HG03108 (cell line): ENCODE results near the gene ARNT2.
"Not testable (repeated sequence)": the region's sequence is repeated elsewhere in the genome, so short reads cannot be mapped to it uniquely, and the experiment has no call there.

ENCODE experiments used
- ATAC-seq: cut with Tn5 transposase; IDR thresholded peaks from one replicate; pipeline ENCODE4 v1.9.1; 2021; ENCODE audit warnings: moderate library complexity; ENCODE audit not compliant: unreplicated experiment

Gene ARNT2

DNA sequence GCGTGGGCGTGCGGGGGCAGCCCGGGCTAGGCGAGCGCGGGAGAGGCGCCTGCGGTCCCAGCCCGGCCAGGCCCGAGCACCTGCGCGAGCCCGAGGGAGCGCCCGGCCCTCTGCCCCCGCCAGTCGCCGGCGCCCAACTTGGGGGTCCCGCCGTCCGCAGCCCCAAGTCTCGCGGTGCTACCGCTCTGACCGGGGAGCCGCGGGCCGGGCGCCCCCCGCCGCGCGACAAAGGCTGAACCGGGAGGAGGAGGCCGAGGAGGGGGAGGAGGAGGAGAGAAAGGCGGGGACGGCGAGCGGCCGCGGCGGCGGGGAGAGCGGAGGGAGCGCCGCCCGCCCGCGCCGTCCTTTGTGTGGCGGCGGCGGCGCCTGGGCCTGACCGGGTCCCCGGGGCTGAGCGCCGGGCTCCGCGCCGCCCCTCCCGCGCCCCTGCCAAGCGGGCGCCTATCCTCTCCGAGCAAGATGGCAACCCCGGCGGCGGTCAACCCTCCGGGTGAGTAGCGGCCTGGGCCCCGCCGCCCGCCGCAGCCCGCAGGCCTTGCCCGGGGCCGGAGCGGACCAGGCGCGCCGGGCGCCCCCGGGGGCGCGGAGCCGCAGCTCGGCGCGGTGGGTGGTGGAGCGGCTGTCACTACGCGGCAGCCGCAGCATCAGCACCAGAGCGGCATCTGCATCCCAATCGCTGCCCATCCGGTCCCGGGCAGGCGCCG, at the start of gene ARNT2:
TSS of gene ARNT2 (plus strand) at position 326 of the 704 bp plus-strand sequence. CDS start at position 460, 134 bp downstream.
- no peak for ATAC-seq

DNA sequence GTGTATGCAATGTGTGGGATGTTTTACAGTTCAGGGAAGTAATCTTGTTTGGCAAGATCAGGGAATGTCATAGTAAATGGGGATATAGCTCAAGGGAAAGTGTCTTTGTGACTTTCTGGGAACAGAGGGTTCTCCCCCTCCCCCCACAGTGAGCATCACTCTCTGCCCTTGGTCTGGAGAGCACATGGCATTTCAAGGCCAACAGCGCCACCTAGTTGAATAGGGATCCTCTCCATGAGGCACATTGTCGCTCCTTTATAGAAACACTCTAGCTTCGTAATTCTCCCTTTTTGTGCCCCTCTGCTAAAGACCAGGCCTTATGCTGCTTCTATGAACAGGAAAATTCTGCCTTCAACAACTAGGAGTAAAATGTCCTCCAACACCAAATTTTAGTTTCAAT, 37.1 kb upstream of the ARNT2 start:
- no peak for ATAC-seq

DNA sequence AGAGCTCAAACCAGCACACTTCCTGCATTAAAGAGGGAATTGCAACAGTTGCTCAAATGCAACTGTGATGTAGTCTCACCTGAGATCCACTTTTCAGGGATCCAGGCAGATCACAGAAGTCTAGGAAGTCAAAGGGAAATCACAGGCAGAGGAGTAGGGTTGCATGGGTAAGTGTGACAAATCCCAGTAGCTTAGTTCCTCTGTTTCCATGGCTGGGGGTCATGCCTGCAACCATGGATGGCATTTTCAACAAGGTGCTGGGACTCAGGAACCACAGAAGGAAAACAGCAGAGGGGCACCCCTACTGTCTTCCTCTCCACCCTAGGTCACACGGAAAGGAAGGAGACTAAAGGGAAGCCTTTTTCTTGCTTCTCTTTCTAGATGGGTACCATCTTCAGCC, 36.5 kb upstream of the ARNT2 start:
- no peak for ATAC-seq

DNA sequence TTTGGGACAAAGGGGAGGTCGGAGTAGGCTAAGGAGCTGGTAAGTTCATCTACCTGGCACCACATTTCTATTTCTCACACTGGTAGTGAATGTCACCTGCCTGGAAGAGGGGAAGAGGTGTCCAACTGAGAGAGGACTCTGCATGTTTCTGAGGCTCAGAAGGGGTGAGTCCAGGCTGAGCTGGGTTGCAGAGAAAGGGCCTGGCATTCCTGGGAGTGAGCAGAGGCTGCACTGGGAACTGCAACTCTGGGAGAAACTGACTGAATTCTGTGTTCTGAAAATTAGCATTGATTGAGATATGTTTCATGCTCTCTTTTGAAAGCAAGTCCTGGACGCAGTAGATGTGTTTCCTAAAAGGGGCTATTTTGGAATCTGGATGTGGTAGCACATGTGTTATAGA, 32.3 kb upstream of the ARNT2 start:
- ATAC-seq = no peak

DNA sequence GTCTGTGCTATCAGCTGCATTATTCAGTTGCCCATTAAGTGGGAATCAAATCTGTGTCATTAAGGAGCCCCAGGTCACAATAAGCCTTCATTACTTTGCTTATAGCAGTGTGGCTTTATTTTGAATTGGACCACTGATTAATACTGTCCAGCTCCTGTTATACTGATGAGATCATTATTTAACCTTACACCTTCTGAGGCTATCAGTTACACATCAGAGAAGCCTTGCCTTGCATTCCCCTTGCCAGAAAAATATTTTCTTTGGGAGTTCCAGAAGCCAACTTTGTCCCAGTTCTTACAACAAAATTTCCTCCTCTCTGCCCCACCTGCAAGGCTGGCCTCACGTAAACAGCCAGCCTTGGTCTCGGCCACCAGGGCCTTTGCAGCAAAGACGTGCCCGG, 29.7 kb upstream of the ARNT2 start:
- no peak for ATAC-seq

DNA sequence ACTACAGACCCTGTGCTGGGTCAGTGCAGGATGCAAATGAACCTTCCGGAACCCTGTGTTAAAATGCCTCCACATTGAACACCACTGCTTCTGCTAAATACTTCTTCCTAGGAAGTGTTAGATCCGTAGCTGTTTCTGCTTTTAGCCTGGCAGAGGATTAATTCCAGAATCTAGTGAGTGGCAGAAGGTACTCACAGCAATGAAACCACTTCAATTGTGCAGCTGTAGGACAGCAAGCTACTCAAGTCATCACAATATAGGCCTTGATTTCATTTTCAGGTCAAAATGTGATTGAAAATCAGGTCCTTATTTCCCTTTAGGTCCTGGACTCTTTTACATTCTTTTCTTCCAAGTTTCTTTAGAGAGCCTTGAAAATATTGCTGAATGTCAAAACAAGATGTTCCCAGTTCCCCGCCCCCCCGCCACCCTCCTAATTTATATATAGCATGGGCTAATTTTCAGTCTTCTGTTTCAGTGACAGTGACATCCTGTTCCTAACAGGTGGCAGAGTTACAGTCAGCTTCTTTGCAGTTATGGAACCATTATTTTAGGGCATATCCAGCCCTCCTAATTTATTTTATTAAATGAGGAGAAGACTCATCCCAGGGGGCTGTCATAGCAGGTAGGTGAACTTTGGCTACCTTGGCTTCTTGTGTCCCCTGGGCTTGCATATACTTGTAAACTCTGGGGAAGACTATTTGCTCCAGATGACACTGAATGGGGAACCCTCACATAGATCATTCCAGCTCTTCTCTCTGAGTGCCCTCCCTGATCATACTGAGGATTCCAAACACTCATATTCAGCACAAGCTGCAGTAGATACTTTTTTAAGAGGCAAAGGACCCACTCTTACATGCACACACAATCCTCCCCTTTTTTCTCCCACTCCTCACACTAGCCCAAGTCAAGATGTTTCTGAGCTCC, 28.0 kb upstream of the ARNT2 start:
- no peak for ATAC-seq

DNA sequence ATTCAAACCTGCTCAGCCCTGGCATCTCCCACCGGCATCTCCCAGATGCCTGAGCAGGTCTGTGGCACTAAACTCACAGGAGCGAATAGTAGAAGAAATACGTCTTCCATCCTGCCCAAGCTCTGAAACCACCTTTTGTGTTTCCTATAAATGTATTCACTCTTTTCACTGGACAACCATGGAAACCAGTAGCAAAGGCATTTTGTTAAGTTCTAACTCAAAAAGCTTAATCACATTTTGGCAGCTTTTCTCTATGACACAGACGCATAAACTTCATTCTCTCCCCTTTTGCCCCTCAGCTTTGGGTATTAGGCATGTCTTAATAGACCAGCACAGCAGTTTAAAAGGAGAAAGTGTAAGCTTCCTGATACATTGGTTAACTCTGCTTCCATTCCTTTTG, 24.5 kb upstream of the ARNT2 start:
- ATAC-seq = no peak

DNA sequence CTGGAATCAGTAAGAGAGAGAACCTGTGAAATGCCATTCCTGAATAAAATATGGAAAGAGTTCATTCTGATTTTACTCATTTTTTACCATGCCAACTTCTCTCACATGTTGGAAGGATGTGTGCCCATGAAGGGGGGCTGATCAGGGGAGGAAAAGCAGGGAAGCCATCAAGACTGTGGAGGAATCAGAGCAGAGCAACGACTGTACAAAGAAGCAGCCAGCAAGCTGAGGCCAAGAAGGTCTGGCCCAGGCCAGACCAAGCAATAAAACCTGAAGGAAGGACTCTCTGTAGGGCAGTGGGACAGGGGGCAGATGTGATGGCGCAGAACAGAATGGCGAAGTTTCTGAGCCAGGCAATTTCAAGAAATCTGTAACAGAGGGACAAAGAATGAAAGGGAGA, 24.0 kb upstream of the ARNT2 start:
- ATAC-seq = no peak

DNA sequence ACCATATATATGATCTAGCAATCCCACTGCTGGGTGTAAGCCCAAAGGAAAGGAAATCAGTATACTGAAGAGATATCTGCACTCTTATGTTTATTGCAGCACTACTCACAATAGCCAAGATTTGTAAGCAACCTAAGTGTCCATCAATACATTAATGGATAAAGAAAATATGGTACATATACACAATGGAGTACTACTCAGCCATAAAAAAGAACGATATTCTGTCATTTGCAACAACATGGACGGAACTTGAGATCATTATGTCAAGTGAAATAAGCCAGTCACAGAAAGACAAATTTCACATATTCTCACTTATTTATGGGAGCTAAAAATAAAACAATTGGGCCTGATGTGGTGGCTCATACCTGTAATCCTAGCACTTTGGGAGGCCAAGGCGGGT, 21.9 kb upstream of the ARNT2 start:
- no peak for ATAC-seq

DNA sequence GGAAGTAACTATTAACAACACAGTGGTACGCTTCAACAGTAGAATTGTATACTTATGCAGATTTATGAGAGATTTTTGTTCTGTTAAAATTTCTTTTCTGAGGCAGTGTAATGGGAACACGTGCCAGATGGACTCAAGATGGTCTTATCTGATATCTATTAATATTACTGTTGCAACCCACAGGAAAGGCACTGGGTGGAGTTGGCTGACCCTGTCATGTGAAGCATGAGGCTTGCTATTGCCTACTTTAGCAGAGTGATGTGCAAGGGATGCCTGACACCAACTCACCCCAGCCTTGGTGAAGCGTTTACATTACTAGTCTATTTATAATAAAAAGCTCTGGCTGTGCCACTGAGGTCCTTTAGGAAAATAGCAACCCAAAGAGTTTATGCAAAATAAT, 19.8 kb upstream of the ARNT2 start:
- ATAC-seq = no peak

DNA sequence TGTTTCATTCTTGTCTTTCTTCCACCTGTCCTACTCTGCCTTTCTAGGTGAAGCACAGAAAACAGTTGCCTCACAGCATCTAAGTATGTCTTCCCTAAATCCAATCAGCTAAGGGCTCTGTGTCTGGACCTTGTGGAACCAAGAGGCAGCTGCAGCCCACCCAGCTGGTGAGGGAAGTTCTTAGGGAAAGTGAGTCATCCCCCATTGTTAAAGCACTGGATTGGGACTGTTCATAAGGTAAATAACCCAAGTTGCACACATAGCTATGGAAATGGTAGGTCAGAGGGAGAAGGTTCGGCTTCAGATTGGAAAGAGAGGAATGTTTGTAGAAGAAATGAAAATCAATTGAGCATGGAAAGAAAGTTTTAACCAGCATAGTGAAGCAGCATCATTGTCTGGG, 18.0 kb upstream of the ARNT2 start:
- ATAC-seq = no peak

DNA sequence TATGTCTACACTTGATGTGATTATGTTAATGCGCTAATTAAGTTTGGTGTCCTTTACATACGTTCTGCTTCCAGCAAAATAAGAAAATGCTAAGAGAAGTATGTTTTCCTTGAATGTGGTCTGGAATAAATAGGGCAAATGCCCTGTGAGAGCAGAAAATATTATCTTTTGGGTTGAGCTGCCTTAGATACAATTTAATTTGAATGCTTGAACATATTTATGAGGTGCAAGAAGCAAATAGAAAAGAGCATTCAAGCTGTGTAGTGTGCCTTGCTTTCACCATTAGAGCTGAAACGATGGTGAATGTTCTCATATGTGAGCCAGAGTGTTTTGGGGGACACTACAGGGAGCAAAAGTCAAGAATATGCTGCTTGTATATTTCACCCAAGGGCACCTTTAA, 15.9 kb upstream of the ARNT2 start:
- no peak for ATAC-seq

DNA sequence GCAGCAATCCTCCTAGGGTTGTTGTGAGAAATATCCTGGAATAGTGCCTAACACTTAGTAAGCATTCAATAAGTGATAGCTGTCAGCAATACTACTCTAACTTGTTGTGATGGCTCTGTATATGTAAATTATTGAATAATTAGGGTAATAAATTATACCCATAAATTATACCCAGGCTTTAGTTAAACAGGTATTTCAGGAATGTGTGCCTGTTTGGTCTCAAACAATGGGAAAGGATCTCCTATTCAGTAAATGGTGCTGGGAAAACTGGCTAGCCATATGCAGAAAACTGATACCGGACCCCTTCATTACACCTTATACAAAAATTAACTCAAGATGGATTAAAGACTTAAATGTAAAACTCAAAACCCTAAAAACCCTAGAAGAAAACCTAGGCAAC, 14.8 kb upstream of the ARNT2 start:
- no peak for ATAC-seq

DNA sequence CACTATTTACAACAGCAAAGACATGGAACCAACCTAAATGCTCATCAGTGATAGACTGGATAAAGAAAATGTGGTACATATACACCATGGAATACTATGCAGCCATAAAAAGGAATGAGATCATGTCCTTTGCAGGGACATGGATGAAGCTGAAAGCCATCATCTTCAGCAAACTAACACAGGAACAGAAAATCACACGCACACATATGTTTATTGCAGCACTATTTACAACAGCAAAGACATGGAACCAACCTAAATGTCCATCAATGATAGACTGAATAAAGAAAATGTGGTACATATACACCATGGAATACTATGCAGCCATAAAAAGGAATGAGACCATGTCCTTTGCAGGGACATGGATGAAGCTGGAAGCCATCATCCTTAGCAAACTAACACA, 13.2 kb upstream of the ARNT2 start:
- not testable (repeated sequence) for ATAC-seq

DNA sequence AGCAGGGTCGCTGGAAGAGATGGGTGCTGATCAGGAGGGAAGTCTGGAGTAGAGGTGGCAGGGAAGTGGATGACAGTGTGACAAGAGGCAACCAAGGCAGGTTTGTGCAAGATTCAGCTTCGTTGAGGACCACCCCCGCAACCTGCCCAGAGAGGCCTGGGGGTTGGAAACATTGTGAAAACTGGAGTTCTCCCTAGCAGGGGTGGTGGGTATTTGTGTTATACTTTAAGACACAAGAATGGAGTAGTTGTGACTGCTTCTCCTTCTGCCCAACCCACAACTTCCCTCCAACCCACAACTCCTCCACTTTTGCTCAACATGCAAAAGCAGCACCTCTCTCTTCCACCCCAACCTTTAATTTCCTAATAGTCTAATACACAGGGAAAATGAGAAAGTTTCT, 8.6 kb upstream of the ARNT2 start:
- ATAC-seq = no peak

DNA sequence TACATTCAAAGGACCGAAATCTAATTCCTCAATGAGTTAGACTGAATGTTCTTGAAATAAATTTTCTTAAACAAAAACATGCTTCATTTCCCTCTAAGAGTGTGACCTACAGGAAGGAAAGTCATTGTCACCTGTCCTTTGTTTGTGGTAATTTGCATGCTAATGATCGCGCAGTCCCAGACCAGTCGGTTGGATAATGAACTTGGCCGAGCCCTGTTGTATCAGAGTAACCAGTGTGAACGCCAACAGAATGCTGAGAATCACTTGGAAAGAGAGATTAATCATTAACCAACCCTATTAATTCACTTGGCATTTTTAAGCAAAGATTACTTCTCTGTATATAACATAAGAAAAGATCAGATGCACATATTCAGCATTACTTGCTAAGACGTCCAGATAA, 8.1 kb upstream of the ARNT2 start:
- ATAC-seq = no peak

DNA sequence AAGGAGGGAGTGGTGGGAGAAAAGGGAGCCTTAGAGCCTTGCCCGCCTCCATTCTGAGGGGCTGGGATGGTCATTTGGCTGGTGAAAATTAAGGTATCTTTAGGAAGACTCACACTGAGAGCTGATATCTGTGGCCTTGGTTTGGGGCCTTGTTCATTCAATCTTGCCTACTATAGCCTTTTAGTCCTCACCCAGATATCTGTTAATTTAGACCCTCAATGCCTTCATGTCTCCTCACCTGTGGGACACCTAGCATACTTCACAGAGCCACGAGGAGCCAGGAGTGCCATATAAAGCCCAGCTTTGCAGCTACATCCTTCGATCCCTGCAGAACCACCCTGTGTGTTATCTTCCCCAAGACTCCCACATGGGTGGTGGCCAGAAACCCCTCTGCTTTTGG, 4.7 kb upstream of the ARNT2 start:
- ATAC-seq = no peak

DNA sequence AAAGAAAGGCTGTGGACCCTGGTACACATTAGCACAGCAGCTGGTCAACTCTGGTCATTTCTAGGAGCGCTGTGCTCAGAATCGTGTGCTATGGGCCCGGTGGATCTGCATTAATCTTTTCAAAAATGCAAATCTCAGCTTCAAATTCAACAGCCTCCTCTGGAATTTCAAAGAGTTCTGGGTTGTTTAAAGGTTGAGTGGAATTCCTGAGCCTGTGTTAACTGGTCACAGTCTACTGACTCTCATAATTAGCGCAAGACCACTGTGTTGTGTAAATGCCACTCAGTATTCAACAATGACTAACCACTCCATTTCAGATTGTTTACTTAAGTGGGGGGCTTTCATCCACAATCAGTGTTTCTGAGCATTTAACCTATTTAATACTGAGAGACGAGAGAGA, 2.7 kb upstream of the ARNT2 start:
- no peak for ATAC-seq

DNA sequence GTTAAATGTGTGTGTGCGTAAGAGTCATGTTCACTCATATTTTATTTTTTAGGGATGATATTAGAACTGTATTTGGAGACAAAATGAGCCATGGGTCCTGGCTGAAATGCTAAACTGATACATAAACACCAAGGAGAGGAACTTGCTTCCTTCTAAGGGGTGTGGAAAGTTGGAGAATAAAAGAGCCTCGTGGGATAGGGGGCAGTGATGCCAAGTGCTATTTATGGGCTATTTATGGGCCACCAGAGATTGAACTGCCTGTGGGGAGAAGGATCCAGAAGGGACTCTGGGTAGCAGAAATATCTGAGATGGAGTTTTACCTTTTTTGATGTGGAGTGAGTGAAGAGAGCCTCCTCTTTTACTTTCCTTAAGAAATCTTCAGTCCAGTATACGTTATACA, 1.8 kb upstream of the ARNT2 start:
- ATAC-seq = no peak

DNA sequence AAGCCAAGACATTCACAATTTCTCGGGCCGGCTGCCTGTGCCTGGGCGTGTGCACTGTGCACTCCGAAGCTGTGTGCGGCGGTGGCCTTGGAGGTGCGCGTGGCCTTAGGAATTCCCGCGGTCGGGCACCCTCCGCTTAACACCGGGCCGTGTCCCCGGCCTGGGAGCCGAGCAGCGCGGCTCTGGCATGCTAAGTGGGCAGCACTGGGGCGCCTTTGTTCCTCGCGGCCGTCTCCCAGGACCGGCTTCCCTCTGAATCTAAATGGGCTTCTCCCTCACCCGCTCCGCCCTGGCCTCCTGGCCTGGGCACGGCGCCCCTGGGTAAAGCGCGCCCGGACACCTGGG, 498 bp upstream of the ARNT2 start:
- no peak for ATAC-seq

DNA sequence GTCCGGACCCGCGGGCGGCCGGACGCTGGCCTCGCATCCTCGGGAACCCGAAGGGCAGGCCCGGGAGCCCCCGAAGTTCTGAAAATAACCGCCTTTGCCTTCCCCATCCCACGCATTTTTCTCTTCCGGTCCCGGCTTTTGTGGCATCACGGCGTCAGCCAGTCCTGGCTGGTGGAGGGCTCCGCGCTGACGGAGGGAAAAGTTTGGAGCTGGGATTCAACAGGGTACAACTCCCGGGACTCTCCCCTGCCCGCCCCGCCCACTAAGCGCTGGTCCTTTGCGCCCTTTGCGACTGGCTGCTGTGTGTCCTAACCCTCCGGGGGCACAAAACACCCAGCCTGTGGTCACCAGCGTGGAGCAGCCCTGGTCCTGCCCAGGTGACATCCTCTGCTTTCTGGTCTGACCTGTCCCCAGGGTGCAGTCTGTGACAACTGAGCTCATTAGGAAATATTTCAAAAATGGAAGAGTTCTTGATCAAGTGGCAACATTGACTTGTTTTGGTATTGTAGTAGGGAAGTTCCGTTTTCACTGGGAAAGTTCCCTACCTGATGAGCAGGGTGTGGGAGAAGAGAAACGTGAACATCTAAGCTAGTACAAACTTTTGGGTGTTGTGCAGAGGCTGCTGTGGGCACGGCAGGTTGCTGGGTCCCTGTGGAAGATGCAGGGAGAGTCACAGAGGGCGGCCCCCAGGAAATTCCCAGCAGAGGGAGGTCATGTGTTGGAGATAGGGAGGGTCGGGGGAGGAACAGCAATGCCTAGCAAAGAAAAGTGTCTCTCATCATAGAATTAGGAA, 775 bp downstream of the ARNT2 start:
- no peak for ATAC-seq

DNA sequence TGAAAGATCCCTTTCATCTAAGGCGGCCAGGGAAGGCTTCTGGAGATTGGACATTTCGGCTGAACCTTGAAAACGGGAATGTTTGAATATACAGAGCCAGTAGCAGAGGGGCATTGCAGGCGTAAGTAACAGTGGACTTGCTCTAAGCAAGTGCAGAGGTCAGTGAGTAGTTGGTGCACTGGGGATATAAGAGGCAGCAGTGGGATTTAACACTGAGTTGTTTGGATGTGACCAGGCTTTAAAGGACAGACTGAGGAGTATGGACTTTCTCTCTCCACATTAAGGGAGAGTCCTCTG, 1.3 kb downstream of the ARNT2 start:
- ATAC-seq = no peak
